NOMO-1 (cell line): ENCODE data around the gene KCND3.
"Not testable (repeated sequence)": the region's sequence is repeated elsewhere in the genome, so short reads cannot be mapped to it uniquely, and the experiment has no call there.

Experiments
- DNase-seq, 2 experiments: peaks; one replicate each; lab custom pipeline; 2025; ENCODE audit not compliant: unreplicated experiment in 2 of 2; lab: John Stamatoyannopoulos, UW

Gene KCND3

DNA sequence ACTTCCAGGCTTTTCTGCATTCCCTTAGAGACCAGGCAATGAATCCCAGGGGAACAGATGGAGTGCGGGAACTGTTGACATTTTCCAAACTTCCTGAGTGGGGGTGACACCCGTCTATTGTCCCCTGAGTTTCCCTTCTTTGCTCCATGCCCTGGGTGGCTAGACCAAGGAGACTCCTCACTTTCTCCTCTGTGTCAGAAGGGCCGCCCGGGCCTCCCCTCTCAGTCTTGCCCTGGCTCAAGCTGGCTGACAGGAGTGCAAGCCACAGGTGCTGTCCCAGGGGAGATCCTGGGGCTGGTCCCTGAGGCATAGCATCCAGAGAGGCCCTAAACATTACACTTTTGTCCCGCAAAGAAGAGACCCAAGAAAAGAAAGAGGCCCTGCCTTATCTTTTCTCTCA is 170.9 kb downstream of the KCND3 start:
- no peak for DNase-seq

DNA sequence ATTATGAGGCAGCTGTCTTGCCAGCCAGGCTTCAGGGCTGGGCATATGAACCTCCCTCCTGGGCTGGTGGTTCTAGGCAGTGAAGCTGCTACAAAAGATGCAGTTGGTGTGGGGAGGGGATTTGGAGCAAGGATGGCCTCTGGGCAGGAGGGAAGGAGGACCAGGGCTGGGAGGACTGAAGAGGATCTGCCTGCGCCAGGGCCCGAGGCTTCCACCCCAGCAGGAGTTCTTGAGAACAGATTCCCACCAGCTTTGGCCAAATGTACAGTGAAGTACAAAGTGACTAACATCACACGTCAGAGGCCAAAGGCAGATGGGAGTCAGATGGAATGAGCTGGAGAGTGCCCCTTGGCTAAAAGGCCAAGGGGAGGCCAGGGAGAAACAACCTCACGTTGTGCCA is 171.4 kb downstream of the KCND3 start:
- no peak for DNase-seq

DNA sequence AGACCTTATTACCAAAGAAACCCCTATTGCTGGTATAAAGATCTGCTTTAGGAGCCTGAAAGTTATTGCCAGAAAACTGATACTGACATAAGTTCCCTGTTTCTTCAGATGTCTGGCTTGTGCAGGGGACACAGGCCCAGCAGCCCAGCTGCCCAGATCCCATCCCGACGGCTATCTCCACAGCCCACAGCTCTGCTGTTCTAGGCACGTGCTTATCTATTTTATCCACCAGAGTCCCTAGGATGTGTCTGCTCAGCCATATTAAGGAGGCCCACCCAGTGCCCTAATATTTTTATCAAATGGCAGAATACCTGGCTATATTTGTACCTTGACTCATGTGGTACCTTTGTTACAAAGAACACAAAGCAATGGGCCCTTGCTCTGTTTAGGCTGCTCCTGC is 174.8 kb downstream of the KCND3 start:
- no peak for DNase-seq

DNA sequence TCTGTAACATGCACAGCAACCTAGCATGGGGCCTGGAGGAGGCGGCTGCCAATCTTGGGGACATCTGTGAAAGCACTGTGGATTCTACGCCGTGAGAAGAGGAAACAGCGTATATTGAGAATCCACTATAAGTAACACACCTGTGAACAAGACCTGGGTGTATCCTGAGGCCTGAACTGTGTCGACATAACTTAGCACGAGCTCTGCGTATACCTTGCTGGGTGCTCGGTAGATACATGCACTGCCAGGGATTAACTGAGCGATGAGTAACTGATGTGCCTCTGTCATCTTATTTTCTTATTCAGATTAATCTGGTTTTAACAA is 175.2 kb downstream of the KCND3 start:
- DNase-seq, result no peak

DNA sequence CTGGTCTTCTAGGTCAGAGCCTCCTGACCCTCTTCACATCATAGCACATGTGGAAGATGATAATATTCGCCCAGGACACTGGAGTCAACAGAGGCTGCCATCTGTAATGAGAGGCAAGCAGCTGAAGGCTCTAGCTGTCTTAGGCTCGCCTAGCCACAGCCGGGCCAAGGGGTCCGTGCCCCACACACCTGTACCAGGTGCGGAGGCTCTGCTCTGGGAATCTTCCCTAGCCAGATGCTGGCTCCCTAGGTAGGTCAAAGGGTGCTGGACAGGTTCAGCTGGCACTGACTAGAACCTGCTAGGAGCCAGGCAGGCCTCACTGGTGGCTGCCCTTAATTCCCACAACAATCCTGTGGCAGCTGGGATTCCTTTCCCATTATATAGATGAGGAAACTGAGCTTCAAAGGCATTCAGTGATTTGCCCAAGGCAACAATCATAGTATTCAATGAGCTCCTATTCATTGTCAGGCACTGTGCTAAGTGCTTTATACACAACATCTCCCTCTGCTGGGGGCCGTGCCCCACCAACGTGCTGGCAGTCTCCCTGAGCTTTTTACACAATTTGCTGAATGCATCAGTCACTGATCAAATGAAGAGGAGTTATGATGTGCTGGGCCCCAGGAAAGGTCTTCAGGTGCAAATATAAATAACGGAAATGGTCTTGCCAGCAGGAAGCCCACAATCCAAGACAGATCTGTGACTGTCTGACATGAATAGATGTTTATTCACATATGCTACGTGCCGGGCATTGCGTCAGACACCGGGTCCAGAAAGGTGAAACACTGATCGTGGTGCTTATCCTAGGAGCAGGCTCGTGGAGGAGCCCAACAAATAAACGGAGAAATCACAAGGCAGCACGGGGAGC is 175.8 kb downstream of the KCND3 start:
- DNase-seq, result no peak

DNA sequence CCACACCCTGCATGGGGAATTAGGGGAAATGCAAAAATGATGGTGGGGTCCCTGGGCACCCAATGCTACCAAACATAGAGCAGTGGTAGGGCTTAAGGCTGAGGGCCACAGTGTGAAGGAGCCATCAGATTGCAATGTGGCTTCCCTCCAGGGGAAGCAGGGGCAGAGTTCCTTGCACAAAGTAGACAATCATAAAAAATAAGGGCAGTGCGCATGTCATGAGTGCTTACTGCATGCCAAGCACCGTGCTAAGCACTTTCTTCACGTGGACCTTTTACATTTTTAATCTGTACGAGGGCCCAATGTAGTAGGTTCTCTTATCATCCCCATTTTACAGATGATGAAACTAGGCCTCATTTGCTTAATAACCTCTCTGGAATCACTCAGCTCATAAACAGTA is 177.2 kb downstream of the KCND3 start:
- DNase-seq, result no peak

DNA sequence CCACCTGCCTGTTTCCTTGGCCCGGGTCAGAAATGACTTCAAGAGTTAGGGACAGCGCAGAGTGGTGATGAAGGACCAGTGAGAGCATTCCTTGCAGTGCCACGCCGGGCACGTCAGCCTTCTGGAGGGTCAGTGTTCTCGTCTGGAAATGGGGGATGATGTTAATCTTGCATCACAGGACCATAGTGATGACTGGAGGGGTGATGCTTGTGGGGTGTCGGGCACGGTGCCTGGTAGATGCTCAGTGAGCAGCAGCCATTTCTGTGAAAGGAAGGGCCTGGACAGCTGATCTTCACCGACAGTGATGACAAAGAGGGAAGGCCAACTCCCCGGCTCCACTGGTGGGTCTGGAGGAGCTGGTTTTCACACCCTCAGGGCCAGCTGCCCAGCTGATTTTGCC is 177.6 kb downstream of the KCND3 start:
- no peak for DNase-seq

DNA sequence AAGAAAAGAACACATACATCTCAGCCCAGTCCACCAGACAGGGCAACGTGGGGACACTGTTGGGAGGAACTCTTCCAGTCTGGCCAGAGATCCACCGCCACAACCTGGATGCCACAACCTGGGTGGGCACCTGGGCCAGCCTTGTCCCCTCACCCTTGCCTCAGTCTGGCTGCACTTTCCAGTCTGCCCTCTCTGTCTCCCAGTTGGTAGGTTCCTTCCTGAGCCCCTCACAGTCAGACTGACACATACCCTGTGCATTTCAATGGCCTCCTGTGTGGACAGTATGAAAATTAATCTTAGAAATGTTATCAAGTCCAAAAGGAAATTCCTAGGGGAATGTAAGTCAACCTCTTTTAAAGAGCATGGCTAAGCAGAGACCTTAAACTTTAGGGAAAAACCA is 184.2 kb downstream of the KCND3 start:
- DNase-seq, result no peak

DNA sequence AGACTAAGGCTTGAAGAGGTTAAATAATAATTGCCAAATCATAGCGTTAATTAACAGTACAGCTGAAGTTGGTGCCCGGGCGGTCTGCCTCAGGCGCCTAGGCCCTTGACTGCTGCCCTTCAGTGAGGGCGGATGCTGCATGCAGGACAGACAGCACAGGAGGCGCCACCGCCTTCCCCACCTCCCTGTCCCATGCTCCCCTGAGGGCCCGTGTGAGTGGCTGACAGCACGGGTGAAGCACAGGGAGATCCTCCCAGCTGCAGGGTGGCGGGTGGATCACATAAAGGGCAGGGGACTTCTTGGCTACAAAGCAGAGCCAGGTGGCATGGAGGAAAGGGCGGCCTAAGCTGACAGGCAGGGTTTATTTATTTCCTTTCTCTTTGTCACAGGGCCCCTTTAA is 184.7 kb downstream of the KCND3 start:
- no peak for DNase-seq

DNA sequence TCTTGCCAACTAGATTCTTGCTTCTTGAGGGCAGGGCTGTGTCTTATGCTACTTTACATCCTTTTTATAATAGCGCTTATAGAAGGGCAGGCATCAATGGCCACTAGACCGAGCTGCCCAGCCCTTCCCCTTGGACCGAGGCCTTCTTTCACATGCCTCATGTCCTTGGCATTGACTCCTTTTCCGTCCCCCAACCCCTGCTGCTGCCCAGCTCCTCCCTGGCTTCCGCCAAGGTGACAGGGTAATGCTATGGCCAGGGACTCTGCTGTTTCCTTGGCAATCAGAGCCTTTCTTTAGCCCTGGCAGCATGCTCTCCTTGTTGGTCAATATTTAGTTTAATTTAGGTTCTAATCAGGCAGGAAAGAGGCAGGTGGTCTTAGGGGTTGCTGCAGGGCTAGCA is 185.5 kb downstream of the KCND3 start:
- DNase-seq, result no peak

DNA sequence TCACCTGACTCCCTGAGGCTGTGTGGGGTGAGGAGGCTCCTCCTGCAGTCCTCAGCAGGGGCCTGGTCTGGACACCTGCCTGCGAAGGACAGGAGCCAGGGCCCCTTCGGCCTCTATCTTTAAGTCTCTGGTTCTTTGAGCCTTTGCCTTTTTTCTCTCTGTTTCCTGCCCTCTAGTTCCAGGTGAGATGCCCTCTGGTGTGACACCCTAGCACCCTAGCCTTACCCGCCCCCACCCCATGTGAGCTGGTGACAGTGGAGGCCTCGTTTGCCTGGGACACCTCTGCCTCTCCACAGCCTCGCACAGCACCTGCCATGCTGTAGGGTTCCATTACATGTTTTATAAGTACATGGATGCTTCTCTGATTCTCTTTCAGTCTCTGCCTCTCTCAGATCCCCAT is 186.5 kb downstream of the KCND3 start:
- DNase-seq, result no peak

DNA sequence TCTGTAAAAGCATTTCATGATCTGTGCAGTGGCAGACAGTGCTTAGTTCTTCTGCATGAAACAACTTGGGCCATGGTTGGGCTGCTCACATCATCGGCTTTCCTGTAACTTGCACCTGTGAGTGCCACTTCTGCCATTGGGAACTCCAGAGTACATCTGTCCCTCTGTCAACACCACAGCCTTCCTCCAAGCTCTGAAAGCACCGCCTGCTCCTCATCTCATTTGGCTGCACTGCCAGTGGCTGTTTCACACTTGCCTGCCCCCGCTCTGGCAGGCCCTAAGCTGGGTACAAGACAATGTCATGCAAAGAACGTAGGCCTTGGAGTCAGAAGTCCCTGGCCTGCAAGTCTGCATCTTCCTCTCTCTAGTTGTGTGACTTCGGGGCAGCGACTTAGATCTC is 187.4 kb downstream of the KCND3 start:
- DNase-seq, result no peak

DNA sequence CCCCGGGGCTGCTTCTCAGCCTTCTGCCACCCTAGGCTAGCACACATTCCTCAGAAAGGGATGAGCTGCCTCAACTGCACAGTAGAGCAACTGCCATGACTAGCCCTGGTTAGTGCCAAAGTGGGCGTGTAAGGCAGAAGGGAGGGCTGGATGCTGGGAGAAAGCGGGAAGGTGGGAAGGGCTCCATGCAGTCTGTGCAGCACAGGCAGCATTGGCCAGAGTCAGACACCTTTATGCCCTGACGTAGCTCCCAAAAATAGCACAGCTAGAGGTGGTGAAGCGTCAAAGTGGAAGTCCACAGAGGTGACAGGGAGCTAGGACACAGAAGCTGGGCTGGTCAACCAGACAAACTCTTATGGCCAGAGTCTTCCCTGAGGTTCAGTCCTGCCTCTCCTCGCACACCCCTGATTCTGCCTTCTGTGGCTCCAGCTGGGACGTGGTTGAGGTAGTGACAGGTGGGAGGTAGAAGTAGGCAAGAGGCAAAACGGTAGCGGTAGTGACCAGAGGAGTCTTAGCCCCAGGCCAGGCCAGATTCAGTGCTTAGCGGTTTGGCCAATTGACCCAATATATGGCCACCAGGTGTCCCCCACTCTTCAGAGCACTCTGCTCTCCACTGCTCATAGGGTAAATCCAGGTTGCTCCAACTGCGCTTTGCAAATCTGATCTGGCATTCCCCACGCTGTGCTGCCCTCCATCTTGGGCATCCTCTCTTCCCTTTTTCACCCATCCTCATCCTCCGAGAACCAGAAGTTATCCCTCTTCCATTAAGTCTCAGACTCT is 188.2 kb downstream of the KCND3 start:
- DNase-seq, result no peak

DNA sequence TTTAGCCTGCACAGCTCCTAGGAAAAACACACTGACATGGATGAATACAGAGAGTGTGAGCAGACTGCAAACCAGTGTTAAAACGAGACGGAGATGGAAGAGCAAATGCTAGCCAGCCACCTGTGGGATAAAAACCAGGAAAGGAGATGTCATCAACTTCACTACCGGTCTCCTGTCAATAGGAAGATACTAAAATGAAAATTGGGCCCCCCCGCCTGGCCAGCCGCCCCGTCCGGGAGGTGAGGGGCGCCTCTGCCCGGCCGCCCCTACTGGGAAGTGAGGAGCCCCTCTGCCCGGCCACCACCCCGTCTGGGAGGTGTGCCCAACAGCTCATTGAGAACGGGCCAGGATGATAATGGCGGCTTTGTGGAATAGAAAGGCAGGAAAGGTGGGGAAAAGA is 189.7 kb downstream of the KCND3 start:
- not testable (repeated sequence) for DNase-seq

DNA sequence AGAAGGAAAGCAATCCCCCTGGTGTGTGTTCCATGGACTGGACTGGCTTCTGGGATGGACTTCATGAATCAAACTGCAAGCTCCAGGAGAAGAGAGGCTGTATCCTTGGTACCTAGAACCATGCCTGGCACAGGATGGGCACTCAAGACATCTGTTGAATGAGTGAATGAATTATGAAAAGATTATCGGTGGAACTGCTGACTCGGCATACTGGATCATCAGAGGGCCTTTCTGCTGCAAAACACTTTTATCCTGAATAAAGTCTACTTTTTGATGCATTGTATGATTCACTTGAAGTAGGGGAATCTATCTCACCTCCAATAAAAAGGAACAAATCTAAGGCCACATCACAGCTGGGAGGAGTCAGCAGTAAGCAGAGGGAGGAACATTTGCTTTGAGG is 190.9 kb downstream of the KCND3 start:
- no peak for DNase-seq

DNA sequence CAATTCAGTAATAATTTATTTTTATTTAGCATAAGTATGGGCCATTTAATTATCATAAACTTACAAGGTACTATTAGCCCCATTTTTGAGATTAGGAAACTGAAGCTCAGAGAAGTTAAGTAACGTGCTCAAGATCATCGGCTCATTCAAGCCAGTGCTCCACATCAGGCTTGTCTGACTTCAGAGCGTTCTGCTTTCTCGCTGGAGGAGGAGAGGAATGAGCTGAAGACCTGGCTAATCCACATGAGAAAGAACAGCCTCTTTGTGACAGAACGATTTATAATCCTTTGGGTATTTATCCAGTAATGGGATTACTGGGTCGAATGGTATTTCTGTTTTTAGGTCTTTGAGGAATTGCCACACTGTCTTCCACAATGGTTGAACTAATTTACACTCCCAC is 194.1 kb downstream of the KCND3 start:
- no peak for DNase-seq

DNA sequence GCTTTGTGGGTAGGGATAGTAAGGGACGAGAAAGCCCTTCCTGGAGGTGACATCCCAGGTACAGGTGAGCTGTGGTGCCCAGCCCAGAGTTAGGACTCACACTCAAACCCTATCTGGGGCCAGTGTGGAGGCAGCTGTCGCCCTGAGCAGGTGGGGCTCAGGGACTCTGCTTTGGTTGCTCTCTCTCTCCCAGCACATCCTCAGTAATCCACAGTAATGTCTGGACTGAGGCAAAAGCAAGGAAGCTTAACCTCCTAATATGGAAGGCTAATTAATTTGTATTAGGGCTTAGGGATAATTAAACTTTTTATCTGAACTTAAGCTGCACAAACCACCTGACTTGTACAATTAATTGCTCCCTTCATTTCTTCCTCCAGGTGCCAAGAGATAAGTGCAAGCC is 195.5 kb downstream of the KCND3 start:
- no peak for DNase-seq

DNA sequence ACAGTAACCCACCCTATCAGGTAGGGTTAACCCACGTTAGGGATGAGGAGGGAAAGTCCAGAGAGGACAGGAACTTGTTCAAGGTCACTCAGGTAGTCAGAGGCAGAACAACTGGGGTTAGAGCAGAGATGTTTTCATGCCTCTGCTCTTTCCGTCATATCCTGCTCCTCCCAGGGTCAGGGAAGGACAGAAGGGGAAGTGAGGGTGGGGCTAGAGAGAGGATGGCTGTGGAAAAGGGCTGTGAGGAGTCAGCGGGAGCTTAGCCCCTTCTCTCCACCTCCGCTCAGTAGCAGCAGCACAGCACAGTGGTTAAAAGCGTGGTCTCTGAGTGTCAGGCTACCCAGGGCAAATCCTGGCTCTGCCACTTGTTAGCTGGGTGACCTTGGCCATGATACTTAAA is 197.2 kb downstream of the KCND3 start:
- DNase-seq, result no peak

DNA sequence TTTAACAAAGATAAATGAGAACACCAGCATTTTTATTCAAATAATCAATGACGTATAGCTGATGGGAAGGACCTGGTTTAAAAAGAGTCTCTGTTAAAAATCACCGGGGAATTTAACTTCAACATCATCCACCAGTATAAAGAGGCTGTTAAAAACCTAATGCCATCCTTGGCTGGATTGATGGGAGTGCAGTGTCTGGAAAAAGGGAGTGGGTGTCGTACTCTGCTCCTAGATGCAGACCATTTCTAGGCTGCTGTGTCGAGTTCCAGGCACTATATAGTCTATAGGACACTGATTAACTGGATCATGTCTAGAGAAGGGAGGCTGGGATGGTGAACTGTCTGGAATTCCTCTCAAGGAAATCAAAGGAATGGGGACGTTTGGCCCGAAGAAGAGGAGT is 197.7 kb downstream of the KCND3 start:
- no peak for DNase-seq

DNA sequence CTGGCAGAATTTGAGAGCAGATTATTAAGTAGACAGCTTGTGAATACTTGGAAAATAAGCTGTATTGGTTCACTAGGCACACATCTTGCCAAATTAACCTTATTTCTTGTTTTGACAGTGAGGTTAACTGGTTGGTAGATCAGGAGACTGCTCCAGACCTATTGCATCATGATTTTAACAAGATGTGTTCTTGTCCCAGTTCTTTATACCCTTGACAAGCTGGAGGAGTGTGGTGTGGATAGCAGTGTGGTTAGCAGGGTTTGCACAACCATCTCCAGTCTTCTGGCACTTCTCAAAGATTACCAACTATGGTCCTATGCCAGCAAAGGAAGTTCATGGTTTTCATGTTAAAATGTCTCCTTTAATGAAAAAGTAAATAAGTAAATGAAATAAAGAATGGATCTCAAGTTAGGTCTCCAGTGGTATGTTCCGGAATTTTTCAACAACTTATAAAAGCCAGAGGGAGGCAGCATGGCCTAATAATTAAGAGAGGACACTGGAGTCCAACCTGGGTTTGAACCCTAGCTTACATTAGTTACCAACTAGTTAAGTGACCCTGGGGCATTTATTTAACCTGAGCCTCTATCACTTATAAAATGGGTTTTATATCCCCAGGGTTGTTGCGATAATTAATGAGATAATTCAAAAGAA is 199.7 kb downstream of the KCND3 start:
- no peak for DNase-seq

DNA sequence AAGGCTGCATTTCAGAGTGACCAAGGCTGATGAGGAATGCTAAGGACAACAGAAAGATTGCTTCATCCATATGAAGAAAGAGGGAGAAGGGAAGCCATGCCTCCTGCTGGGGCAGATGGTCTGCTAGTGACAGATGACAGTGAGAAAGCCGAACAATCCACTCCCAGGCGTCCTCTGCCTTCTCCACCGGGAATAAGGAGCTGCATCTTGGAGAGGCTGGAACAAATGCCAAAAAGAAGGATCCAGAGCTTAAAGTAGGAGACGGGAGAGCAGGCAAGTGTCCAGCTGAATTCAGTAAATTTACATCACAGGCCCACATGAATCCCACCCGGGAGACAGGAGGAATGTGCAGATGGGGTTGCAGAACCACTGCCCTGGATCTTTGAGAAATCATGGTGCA is 200.3 kb downstream of the KCND3 start:
- no peak for DNase-seq

DNA sequence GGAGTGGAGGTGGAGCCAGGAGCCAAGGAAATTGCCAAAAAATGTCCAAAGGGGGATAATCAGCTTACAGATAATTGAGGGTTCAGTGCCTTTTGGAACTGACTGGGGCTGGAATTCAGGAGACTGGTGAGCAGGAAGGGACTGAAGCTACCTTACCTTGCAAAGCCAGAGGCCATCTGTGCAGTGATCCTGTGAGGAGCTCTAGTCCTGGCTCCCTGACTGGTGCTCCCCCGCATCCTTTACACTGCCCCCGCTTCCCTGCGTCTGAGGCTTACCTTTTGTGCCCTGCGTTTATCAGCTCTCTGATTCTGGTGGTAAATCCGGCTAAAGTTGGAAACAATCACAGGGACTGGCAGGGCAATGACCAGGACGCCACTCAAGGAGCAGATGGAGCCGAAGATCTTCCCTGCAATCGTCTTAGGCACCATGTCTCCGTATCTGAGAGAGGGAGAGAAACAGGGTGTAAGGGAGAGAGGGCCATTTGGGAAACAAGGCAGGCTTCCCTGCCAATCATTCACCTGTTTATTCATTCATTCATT is 202.7 kb downstream of the KCND3 start:
- DNase-seq, result no peak
